ENCODE results near the gene SLC35B1. TPM values are rescaled to one million over a fixed set of nuclear protein-coding genes. Genes with fewer than 3 reads are reported as not detected.

The SLC35B1 gene
- total and polyA plus RNA-seq, 2 of the 4 experiments (the other 2 are of a cell fraction): 66.4 to 86.2 TPM

DNA sequence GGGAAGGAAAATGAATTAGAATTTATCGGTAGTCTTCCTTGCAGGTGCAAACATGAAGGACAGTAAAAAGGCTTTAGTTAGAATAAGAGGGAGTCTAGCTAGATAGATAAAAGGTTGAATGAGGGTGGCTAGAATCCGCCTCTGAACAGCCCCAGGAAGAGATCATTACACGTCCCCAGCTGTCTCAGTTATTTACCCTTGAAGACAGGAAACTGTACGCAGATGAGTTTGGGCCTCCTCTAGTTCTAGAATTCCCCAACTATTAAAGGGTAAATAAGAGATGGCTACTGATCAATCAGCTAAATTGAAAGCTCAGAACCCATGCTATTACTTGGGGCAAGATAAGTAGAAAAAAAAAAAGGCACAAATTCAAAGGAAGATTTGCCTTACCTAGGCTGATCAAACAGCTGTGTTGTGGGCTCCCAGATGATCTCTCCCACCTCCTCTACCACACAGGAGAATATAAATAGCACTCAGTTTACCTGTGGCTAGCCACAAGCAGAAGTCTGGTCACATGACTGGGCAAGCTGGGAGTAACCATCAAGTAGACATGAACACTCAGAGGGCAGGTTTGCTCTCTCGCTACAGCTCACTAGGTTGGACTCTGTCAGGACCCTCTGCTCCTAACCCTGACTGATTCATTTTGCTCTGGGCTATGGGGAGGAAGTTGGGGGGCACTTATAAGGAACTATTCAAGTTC is 39.2 kb upstream of the SLC35B1 start:
- Histone ChIP-seq H2BK20ac (ENCODE audit: low read depth, low read length) (no peak overlapping the region), H3K56ac (ENCODE audit: extremely low read depth, insufficient read depth, low read length) (no peak overlapping the region), H2BK120ac (ENCODE audit: low read depth, low read length) (no peak overlapping the region), H3K9ac (ENCODE audit: low read depth, low read length) (no peak overlapping the region), H4K8ac (ENCODE audit: low read depth in 2 of 2, low read length in 2 of 2) (no peak overlapping the region), H4K20me1 (ENCODE audit: insufficient read depth, low read length) (no peaks in the 10 kb centered on the region), H3K27me3 (ENCODE audit: control insufficient read depth, insufficient read depth, low read length) (no peaks in the 10 kb centered on the region), H3K4me2 (ENCODE audit: low read depth, low read length) (no peak overlapping the region), H3K36me3 (ENCODE audit: control insufficient read depth, insufficient read depth, low read length) (no peaks in the 10 kb centered on the region), H2AK9ac (replicated peaks; ENCODE audit: low read depth, low read length, poor library complexity) (no peak overlapping the region), H3K4me1 (ENCODE audit: control insufficient read depth, insufficient read depth, low read length) (peaks cover 2% of the 10 kb centered on the region; the same call in 1 of the 2 replicates), H3K79me1 (ENCODE audit: low read depth in 1 of 2, low read length in 2 of 2) (no peaks in the 10 kb centered on the region), H4K5ac (ENCODE audit: low read depth, low read length) (no peak overlapping the region), H3K4me3 (ENCODE audit: insufficient read depth, low read depth, low read length) (no peak overlapping the region), H4K91ac (ENCODE audit: insufficient read depth, low read depth, low read length) (no peak overlapping the region), H2BK15ac (ENCODE audit: low read depth, low read length) (no peak overlapping the region), H3K23ac (ENCODE audit: low read depth, low read length) (no peak overlapping the region), H3K27ac (ENCODE audit: insufficient read depth, low read length) (no peak overlapping the region), H2BK5ac (ENCODE audit: low read depth, low read length, poor library complexity, severe bottlenecking) (no peak overlapping the region), H3K9me3 (ENCODE audit: control insufficient read depth, insufficient read depth, low read length) (no peaks in the 10 kb centered on the region), H3K4ac (ENCODE audit: low read depth, low read length) (no peak overlapping the region), H3K18ac (ENCODE audit: low read depth, low read length) (no peak overlapping the region), H2AFZ (replicated peaks; ENCODE audit: low read length, poor library complexity) (no peak overlapping the region), H3K14ac (replicated peaks; ENCODE audit: low read depth, low read length) (no peak overlapping the region), H3K9me1 (ENCODE audit: insufficient read depth, low read length) (0 out of 2 replicates have a peak, but pooled peaks cover 3% of the 10 kb centered on the region), H2AK5ac (ENCODE audit: low read depth, low read length) (no peak overlapping the region)
- intact Hi-C loops (cut with micrococcal nuclease) (no loop called here), dilution Hi-C loops (cut with HindIII; ENCODE audit: low sequenced_read_pairs, unreplicated experiment) (no loop called here), in situ Hi-C loops (cut with MboI; ENCODE audit: low sequenced_read_pairs) (no loop called here)
- CTCF ChIA-PET: no interaction called here
- BruUV-seq (replicated peaks): no TSS peak
- POLR2A ChIA-PET (ENCODE audit: unreplicated experiment): interaction anchor here (0.5 kb wide), 1 partner anchor 486 kb away, joined by 4 read pairs; no protein-coding TSS in a partner anchor
- no peak for ATAC-seq (ENCODE audit: low read depth)
- 80% methylated on average over 1 of the region's 5 CpGs; no CpG with 5 or more reads in 1 of the 2 experiments for WGBS, 2 experiments (ENCODE audit: extremely low coverage in 2 of 2, insufficient read length in 1 of 2)
- no peak for TF ChIP-seq USF2 (IDR thresholded peaks at IDR 0.05; ENCODE audit: low read depth, low read length)
- TF ChIP-seq RAD21 (IDR thresholded peaks at IDR 0.05; ENCODE audit: low read length): no peak
- TF ChIP-seq MAFK (IDR thresholded peaks at IDR 0.05; ENCODE audit: low read depth, low read length): no peak
- no peak for TF ChIP-seq SMC3 (IDR thresholded peaks at IDR 0.05; ENCODE audit: low read depth, low read length)
- TF ChIP-seq FOS (IDR thresholded peaks at IDR 0.05; ENCODE audit: low read depth, low read length): no peak
- TF ChIP-seq NFE2L2 (IDR thresholded peaks at IDR 0.05; ENCODE audit: low read depth, low read length): no peak
- TF ChIP-seq POLR2A (IDR thresholded peaks at IDR 0.05; ENCODE audit: low read depth, low read length): no peak
- TF ChIP-seq MXI1 (IDR thresholded peaks at IDR 0.05; ENCODE audit: borderline replicate concordance, low read depth, low read length): no peak
- no peak for TF ChIP-seq ELK1 (IDR thresholded peaks at IDR 0.05; ENCODE audit: borderline replicate concordance, low read depth, low read length)
- no peak for TF ChIP-seq CEBPB (IDR thresholded peaks at IDR 0.05; ENCODE audit: low read depth, low read length)
- no peak for TF ChIP-seq RCOR1 (IDR thresholded peaks at IDR 0.05; ENCODE audit: insufficient replicate concordance, low read length)
- TF ChIP-seq CHD1 (IDR thresholded peaks at IDR 0.05; ENCODE audit: low read depth, low read length): no peak
- TF ChIP-seq BHLHE40 (IDR thresholded peaks at IDR 0.05; ENCODE audit: low read depth, low read length): no peak
- no peak for TF ChIP-seq RFX5 (IDR thresholded peaks at IDR 0.05; ENCODE audit: low read depth, low read length)
- TF ChIP-seq MAZ (IDR thresholded peaks at IDR 0.05; ENCODE audit: borderline replicate concordance, low read depth, low read length): no peak
- TF ChIP-seq, protein P1, sequence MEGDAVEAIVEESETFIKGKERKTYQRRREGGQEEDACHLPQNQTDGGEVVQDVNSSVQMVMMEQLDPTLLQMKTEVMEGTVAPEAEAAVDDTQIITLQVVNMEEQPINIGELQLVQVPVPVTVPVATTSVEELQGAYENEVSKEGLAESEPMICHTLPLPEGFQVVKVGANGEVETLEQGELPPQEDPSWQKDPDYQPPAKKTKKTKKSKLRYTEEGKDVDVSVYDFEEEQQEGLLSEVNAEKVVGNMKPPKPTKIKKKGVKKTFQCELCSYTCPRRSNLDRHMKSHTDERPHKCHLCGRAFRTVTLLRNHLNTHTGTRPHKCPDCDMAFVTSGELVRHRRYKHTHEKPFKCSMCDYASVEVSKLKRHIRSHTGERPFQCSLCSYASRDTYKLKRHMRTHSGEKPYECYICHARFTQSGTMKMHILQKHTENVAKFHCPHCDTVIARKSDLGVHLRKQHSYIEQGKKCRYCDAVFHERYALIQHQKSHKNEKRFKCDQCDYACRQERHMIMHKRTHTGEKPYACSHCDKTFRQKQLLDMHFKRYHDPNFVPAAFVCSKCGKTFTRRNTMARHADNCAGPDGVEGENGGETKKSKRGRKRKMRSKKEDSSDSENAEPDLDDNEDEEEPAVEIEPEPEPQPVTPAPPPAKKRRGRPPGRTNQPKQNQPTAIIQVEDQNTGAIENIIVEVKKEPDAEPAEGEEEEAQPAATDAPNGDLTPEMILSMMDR (conservative IDR thresholded peaks at IDR 0.05; ENCODE audit: low read depth, low read length): no peak
- DNase-seq: no peak
